Activated T-cell treated with anti-CD3 and anti-CD28 coated beads, Interleukin-2, amount 50 U/mL, for 4 hours (primary cell): ENCODE results near the gene CTNNAL1. TPM values are rescaled to one million over a fixed set of nuclear protein-coding genes. Genes with fewer than 3 reads are reported as not detected.
"Not testable (repeated sequence)": the region's sequence is repeated elsewhere in the genome, so short reads cannot be mapped to it uniquely, and the experiment has no call there.

ENCODE experiments used
- ATAC-seq, 2 donors: fragments of 200-7000 bp; cut with Tn5 transposase; one replicate each; pipeline ENCODE4 v1.10.0; 2021
- DNase-seq: peaks from one replicate; pipeline ENCODE4 v3.0.0-alpha.2; 2020
- H3K27me3 Mint-ChIP-seq: one replicate; pipeline ENCODE4 v1.8.0; 2021; ENCODE audit warnings: low read depth, mixed read lengths
- H3K36me3 Mint-ChIP-seq: one replicate; pipeline ENCODE4 v1.8.0; 2022; ENCODE audit warnings: mixed read lengths; ENCODE audit not compliant: insufficient read depth
- H3K4me1 Mint-ChIP-seq: one replicate; pipeline ENCODE4 v1.8.0; 2021; ENCODE audit warnings: low read depth, mixed read lengths
- H3K4me3 Mint-ChIP-seq: one replicate; pipeline ENCODE4 v1.8.0; 2021; ENCODE audit warnings: mild to moderate bottlenecking, moderate library complexity, mixed read lengths
- H3K9me3 Mint-ChIP-seq: one replicate; pipeline ENCODE4 v1.8.0; 2021; ENCODE audit warnings: mixed read lengths
- total RNA-seq, 3 donors: library from RNA; stranded (reverse); gene quantifications; one replicate each; pipeline ENCODE4 v1.2.1, GENCODE V29; 2021

The CTNNAL1 gene, protein sequence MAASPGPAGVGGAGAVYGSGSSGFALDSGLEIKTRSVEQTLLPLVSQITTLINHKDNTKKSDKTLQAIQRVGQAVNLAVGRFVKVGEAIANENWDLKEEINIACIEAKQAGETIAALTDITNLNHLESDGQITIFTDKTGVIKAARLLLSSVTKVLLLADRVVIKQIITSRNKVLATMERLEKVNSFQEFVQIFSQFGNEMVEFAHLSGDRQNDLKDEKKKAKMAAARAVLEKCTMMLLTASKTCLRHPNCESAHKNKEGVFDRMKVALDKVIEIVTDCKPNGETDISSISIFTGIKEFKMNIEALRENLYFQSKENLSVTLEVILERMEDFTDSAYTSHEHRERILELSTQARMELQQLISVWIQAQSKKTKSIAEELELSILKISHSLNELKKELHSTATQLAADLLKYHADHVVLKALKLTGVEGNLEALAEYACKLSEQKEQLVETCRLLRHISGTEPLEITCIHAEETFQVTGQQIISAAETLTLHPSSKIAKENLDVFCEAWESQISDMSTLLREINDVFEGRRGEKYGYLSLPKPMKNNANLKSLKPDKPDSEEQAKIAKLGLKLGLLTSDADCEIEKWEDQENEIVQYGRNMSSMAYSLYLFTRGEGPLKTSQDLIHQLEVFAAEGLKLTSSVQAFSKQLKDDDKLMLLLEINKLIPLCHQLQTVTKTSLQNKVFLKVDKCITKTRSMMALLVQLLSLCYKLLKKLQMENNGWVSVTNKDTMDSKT
- 1 to 10 TPM; 5.0 to 7.4 (median 5.6) TPM for total RNA-seq

- ATAC-seq, result peak; percentile 77 to 81
- Mint-ChIP-seq H3K27me3 (no peaks in the 10 kb centered on the region), H3K4me3 (peak within 1 kb of the TSS; percentile 94), H3K4me1 (peaks cover 32% of the 10 kb centered on the region), H3K36me3 (no peaks in the 10 kb centered on the region), H3K9me3 (no peaks in the 10 kb centered on the region)
- DNase-seq, result peak; percentile 82
Measured at GRCh38 chr9:109012876-109013678, at the start of gene CTNNAL1. CTNNAL1 (minus strand) TSS chr9:109013499; CDS start chr9:109013442, 57 bp downstream.

DNA sequence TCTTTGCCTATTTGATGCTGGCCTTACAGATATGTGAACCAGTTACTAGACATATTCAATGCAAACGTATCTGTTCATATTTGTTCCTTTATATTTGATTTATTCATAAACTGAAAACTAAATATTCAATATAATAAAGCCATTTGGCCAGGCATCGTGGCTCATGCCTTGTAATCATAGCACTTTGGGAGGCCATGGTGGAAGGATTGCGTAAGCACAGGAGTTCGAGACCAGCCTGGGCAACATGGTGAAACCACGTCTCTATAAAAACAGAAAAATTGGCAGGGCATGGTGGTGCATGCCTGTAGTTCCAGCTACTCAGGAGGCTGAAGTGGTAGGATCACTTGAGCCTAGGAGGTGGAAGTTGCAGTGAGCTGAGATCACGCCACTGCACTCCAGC is 49.2 kb upstream of the CTNNAL1 start:
- Mint-ChIP-seq H3K4me1 (no peaks in the 10 kb centered on the region), H3K4me3 (no peak overlapping the region)
- no peak for ATAC-seq

GRCh38 chr9:109060191-109060590 is 46.9 kb upstream of the CTNNAL1 start:
- DNase-seq (no peak), ATAC-seq (no peak)
- Mint-ChIP-seq H3K9me3 (no peaks in the 10 kb centered on the region), H3K27me3 (no peaks in the 10 kb centered on the region), H3K4me3 (no peak overlapping the region), H3K36me3 (peaks cover 23% of the 10 kb centered on the region), H3K4me1 (no peaks in the 10 kb centered on the region)

More for the DNA sequence above, 49.2 kb upstream of the CTNNAL1 start:
- H3K9me3 Mint-ChIP-seq, result no peaks in the 10 kb centered on the region
- DNase-seq, result no peak
- H3K36me3 Mint-ChIP-seq, result peaks cover 12% of the 10 kb centered on the region
- H3K27me3 Mint-ChIP-seq, result no peaks in the 10 kb centered on the region

DNA sequence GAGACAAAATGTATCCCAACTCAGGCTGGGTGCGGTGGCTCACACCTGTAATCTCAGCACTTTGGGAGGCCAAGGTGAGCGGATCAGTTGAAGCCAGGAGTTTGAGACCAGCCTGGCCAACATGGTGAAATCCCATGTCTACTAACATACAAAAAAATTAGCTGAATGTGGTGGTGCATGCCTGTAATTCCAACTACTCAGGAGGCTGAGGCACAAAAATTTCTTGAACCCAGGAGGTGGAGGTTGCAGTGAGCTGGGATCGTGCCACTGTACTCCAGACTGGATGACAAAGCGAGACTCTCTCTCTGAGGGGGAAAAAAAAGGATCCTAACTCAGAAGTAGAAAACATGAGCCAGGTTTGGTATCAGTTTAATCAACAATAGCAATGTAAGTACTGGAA is 39.8 kb upstream of the CTNNAL1 start:
- peaks cover 58% of the 10 kb centered on the region for H3K36me3 Mint-ChIP-seq

GRCh38 chr9:109052416-109052815 is 39.1 kb upstream of the CTNNAL1 start:
- H3K4me1 Mint-ChIP-seq, result no peaks in the 10 kb centered on the region
- no peak overlapping the region for H3K4me3 Mint-ChIP-seq
- DNase-seq (no peak), ATAC-seq (no peak)
- peaks cover 62% of the 10 kb centered on the region for H3K36me3 Mint-ChIP-seq
- no peaks in the 10 kb centered on the region for H3K9me3 Mint-ChIP-seq
- no peaks in the 10 kb centered on the region for H3K27me3 Mint-ChIP-seq

More for the DNA sequence above, 39.8 kb upstream of the CTNNAL1 start:
- not testable (repeated sequence) for H3K4me3 Mint-ChIP-seq, H3K9me3 Mint-ChIP-seq, DNase-seq, H3K27me3 Mint-ChIP-seq, H3K4me1 Mint-ChIP-seq, ATAC-seq

- ATAC-seq (no peak), DNase-seq (no peak)
- Mint-ChIP-seq H3K4me3 (no peak overlapping the region), H3K9me3 (no peaks in the 10 kb centered on the region), H3K36me3 (peaks cover 62% of the 10 kb centered on the region), H3K4me1 (no peaks in the 10 kb centered on the region), H3K27me3 (no peaks in the 10 kb centered on the region)
Measured at GRCh38 chr9:109051733-109052132, 38.4 kb upstream of the CTNNAL1 start.

DNA sequence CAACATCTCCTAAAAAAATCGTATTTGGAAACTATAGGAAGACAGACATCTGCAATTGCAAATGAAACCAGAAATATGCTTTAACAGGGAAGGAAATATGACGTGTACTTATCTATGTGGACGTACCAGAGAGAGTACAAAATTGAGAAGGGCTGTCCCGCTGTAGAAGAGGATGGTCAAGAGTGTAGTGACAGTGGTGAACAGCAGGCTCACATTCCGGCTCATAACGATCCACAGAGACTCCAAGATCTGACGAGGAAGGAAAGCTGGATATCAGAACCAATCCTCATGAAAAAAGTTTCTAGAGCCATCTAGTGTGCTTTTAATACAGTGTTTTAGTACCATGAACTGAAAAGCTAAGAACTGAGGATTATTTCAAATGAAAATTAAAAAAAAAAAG is 37.1 kb upstream of the CTNNAL1 start:
- ATAC-seq, result no peak
- Mint-ChIP-seq H3K4me3 (no peak overlapping the region), H3K9me3 (no peaks in the 10 kb centered on the region), H3K4me1 (peaks cover 2% of the 10 kb centered on the region), H3K27me3 (no peaks in the 10 kb centered on the region), H3K36me3 (peaks cover 64% of the 10 kb centered on the region)
- no peak for DNase-seq

DNA sequence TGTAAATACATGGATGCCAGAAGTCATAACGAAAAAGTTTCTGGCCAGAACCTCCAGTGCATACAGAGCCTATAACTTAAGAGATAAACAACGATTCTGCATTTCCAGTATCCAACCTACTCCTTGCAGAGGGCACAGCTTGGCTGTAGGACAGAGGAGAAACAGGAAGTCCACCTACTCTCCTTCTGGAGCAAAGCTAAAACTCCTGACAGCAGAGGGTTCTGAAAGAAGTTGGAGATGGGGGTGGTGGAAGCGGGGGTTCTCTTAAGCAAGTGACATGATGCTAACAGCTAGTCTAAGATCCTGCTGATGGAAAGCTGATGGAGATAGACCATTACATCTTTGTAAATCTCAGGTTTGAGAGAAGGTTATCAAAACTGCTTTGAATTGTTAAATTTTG is 35.5 kb upstream of the CTNNAL1 start:
- DNase-seq (no peak), ATAC-seq (no peak)
- no peaks in the 10 kb centered on the region for H3K9me3 Mint-ChIP-seq
- peaks cover 2% of the 10 kb centered on the region for H3K4me1 Mint-ChIP-seq
- no peak overlapping the region for H3K4me3 Mint-ChIP-seq
- H3K27me3 Mint-ChIP-seq, result no peaks in the 10 kb centered on the region
- H3K36me3 Mint-ChIP-seq, result peaks cover 62% of the 10 kb centered on the region

- no peak for ATAC-seq
- Mint-ChIP-seq H3K36me3 (peaks cover 61% of the 10 kb centered on the region), H3K9me3 (peaks cover 7% of the 10 kb centered on the region)
Measured at GRCh38 chr9:109047259-109047658, 34.0 kb upstream of the CTNNAL1 start.

GRCh38 chr9:109046346-109046745 is 33.0 kb upstream of the CTNNAL1 start:
- Mint-ChIP-seq H3K4me3 (no peak overlapping the region), H3K9me3 (peaks cover 7% of the 10 kb centered on the region), H3K27me3 (no peaks in the 10 kb centered on the region), H3K4me1 (peaks cover 2% of the 10 kb centered on the region), H3K36me3 (peaks cover 59% of the 10 kb centered on the region)
- ATAC-seq, result peak; percentile 69 to 83
- DNase-seq, result no peak

More at GRCh38 chr9:109047259-109047658, 34.0 kb upstream of the CTNNAL1 start:
- no peaks in the 10 kb centered on the region for H3K27me3 Mint-ChIP-seq
- no peak overlapping the region for H3K4me3 Mint-ChIP-seq
- DNase-seq, result no peak
- H3K4me1 Mint-ChIP-seq, result peaks cover 2% of the 10 kb centered on the region

DNA sequence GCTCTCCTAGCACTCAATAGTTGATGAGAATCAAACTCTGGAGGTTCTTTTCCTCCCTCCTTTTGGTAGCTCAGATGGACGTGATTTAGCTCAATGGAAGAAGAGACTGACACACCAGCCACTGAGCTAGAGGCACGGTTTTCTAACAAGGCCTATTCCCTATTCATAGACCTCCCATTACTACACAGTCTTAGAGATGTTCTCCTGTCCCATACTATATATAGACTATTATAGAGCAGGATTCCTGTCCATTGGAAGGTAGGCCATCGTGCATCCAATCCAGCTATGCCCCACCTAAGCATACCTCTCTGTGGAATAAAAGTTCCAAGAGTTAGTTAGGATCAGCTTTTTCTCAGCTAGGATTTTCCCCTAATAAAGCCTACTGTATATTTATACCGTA is 30.3 kb upstream of the CTNNAL1 start:
- Mint-ChIP-seq H3K27me3 (no peaks in the 10 kb centered on the region), H3K4me3 (no peak overlapping the region), H3K9me3 (peaks cover 7% of the 10 kb centered on the region), H3K36me3 (peaks cover 53% of the 10 kb centered on the region), H3K4me1 (peaks cover 2% of the 10 kb centered on the region)
- no peak for DNase-seq
- no peak for ATAC-seq

- DNase-seq (no peak), ATAC-seq (no peak)
- H3K27me3 Mint-ChIP-seq, result no peaks in the 10 kb centered on the region
- peaks cover 7% of the 10 kb centered on the region for H3K9me3 Mint-ChIP-seq
- H3K4me3 Mint-ChIP-seq, result no peak overlapping the region
- no peaks in the 10 kb centered on the region for H3K4me1 Mint-ChIP-seq
- H3K36me3 Mint-ChIP-seq, result peaks cover 46% of the 10 kb centered on the region
Measured at GRCh38 chr9:109040571-109040970, 27.3 kb upstream of the CTNNAL1 start.

GRCh38 chr9:109039539-109039938 is 26.2 kb upstream of the CTNNAL1 start:
- Mint-ChIP-seq H3K4me3 (no peak overlapping the region), H3K4me1 (no peaks in the 10 kb centered on the region), H3K27me3 (no peaks in the 10 kb centered on the region), H3K36me3 (peaks cover 41% of the 10 kb centered on the region), H3K9me3 (peaks cover 7% of the 10 kb centered on the region)
- ATAC-seq (no peak), DNase-seq (no peak)
